Nephron progenitor cell (in vitro differentiated cells): ENCODE measurements around the gene VPS4B.

Experiments
- DNase-seq: peaks from one replicate; pipeline ENCODE4 v3.0.0; 2021
- H3K27ac Mint-ChIP-seq: 2 replicates; pipeline ENCODE4 v1.8.0; 2021; ENCODE audit warnings: mild to moderate bottlenecking, moderate library complexity, mixed read lengths
- H3K27me3 Mint-ChIP-seq: 2 replicates; pipeline ENCODE4 v1.8.0; 2021; ENCODE audit warnings: mild to moderate bottlenecking, low read depth, mixed read lengths; ENCODE audit not compliant: poor library complexity
- H3K36me3 Mint-ChIP-seq: 2 replicates; pipeline ENCODE4 v1.8.0; 2021; ENCODE audit warnings: low read depth, mixed read lengths
- H3K4me1 Mint-ChIP-seq: 2 replicates; pipeline ENCODE4 v1.8.0; 2021; ENCODE audit warnings: mixed read lengths
- H3K4me3 Mint-ChIP-seq: 2 replicates; pipeline ENCODE4 v1.8.0; 2021; ENCODE audit warnings: mild to moderate bottlenecking, moderate library complexity, mixed read lengths
- H3K9me3 Mint-ChIP-seq: 2 replicates; pipeline ENCODE4 v1.8.0; 2021; ENCODE audit warnings: mild to moderate bottlenecking, moderate library complexity, mixed read lengths
- TF ChIP-seq, protein P1 (sequence below): fragments of 200-600 bp; sonication (generic); IDR thresholded peaks from 2 replicates; pipeline ENCODE4 v1.5.0; 2021; ENCODE audit warnings: antibody characterized with exemption

Gene VPS4B

GRCh38 chr18:63422087-63422863, at the start of gene VPS4B:
Gene VPS4B (minus strand): TSS chr18:63422476. CDS start chr18:63422259, 217 bp downstream.
- peaks cover 10% of the 10 kb centered on the region for H3K27me3 Mint-ChIP-seq
- H3K4me3 Mint-ChIP-seq, result peak within 1 kb of the TSS; percentile 99
- H3K9me3 Mint-ChIP-seq, result no peaks in the 10 kb centered on the region
- TF ChIP-seq, protein P1, sequence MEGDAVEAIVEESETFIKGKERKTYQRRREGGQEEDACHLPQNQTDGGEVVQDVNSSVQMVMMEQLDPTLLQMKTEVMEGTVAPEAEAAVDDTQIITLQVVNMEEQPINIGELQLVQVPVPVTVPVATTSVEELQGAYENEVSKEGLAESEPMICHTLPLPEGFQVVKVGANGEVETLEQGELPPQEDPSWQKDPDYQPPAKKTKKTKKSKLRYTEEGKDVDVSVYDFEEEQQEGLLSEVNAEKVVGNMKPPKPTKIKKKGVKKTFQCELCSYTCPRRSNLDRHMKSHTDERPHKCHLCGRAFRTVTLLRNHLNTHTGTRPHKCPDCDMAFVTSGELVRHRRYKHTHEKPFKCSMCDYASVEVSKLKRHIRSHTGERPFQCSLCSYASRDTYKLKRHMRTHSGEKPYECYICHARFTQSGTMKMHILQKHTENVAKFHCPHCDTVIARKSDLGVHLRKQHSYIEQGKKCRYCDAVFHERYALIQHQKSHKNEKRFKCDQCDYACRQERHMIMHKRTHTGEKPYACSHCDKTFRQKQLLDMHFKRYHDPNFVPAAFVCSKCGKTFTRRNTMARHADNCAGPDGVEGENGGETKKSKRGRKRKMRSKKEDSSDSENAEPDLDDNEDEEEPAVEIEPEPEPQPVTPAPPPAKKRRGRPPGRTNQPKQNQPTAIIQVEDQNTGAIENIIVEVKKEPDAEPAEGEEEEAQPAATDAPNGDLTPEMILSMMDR, result no peak
- no peaks in the 10 kb centered on the region for H3K36me3 Mint-ChIP-seq
- H3K27ac Mint-ChIP-seq, result peak within 1 kb of the TSS; percentile 100
- peak; percentile 99 for DNase-seq
- peaks cover 27% of the 10 kb centered on the region for H3K4me1 Mint-ChIP-seq

- no peaks in the 10 kb centered on the region for H3K9me3 Mint-ChIP-seq
- no peak overlapping the region for H3K4me3 Mint-ChIP-seq
- no peaks in the 10 kb centered on the region for H3K36me3 Mint-ChIP-seq
- DNase-seq, result no peak
- no peak overlapping the region for H3K27ac Mint-ChIP-seq
- H3K4me1 Mint-ChIP-seq, result no peaks in the 10 kb centered on the region
- peaks cover 4% of the 10 kb centered on the region for H3K27me3 Mint-ChIP-seq
- TF ChIP-seq, protein P1, result no peak
Observed at GRCh38 chr18:63470751-63471150, 48.5 kb upstream of the VPS4B start.

- Mint-ChIP-seq H3K27me3 (no peaks in the 10 kb centered on the region), H3K4me3 (no peak overlapping the region), H3K27ac (no peak overlapping the region), H3K4me1 (no peaks in the 10 kb centered on the region), H3K9me3 (no peaks in the 10 kb centered on the region), H3K36me3 (no peaks in the 10 kb centered on the region)
- TF ChIP-seq, protein P1, result no peak
- DNase-seq, result no peak
Observed at GRCh38 chr18:63468575-63468974, 46.3 kb upstream of the VPS4B start.

DNA sequence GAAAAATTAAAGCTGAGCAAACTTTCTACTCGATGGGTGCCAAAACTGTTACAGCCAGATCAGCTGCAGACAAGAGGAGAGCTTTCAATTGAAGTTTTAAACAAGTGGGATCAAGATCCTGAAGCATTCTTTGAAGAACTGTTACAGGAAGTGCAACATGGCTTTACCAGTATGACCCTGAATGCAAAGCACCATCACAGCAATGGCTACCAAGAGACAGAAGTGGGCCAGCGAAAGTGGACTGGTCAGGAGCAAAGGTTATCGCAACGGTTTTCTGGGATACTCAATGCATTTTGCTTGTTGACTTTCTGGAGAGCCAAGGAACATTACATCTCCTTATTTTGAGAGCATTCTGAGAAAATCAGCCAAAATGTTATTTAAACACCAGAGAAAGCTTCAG, 45.4 kb upstream of the VPS4B start:
- no peaks in the 10 kb centered on the region for H3K4me1 Mint-ChIP-seq
- H3K27me3 Mint-ChIP-seq, result no peaks in the 10 kb centered on the region
- no peak overlapping the region for H3K27ac Mint-ChIP-seq
- H3K4me3 Mint-ChIP-seq, result no peak overlapping the region
- no peak for DNase-seq
- no peaks in the 10 kb centered on the region for H3K9me3 Mint-ChIP-seq
- TF ChIP-seq, protein P1, result no peak
- H3K36me3 Mint-ChIP-seq, result no peaks in the 10 kb centered on the region

- no peaks in the 10 kb centered on the region for H3K4me1 Mint-ChIP-seq
- H3K9me3 Mint-ChIP-seq, result no peaks in the 10 kb centered on the region
- no peak overlapping the region for H3K4me3 Mint-ChIP-seq
- no peak for DNase-seq
- TF ChIP-seq, protein P1, result no peak
- H3K27ac Mint-ChIP-seq, result no peak overlapping the region
- no peaks in the 10 kb centered on the region for H3K27me3 Mint-ChIP-seq
- H3K36me3 Mint-ChIP-seq, result no peaks in the 10 kb centered on the region
Observed at GRCh38 chr18:63465059-63465458, 42.8 kb upstream of the VPS4B start.

DNA sequence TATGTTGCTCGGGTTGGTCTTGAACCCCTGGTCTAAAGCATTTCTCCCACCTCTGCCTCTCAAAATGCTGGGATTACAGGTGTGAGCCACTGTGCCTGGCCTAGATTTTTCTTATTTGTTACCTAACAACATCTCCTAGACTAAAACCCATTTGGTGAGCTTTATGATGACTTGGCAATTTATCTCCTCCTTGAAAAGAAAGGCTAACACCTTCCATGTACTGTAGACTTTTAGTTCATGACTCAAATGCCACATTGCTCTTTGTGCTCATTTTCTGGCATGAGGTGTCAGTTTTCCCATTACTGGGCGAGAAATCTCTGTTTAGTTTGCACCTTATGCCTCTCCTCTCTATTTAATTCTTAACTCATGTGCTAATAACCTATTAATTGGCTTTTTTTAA, 42.2 kb upstream of the VPS4B start:
- Mint-ChIP-seq H3K36me3 (no peaks in the 10 kb centered on the region), H3K9me3 (no peaks in the 10 kb centered on the region), H3K4me3 (no peak overlapping the region), H3K4me1 (no peaks in the 10 kb centered on the region), H3K27ac (no peak overlapping the region), H3K27me3 (no peaks in the 10 kb centered on the region)
- no peak for DNase-seq
- TF ChIP-seq, protein P1, result no peak
